K562 (cell line): ENCODE measurements around the gene FGF2. TPM values are rescaled to one million over a fixed set of nuclear protein-coding genes. Genes with fewer than 3 reads are reported as not detected.
A peak's percentile ranks its signal among the peaks of the same experiment; 100 is the strongest.

Experiments
- BDP1 ChIP-seq: IDR thresholded peaks from 3 replicates; pipeline ENCODE4 v1.6.1; 2011; ENCODE audit not compliant: insufficient read length, insufficient read depth
- BRD9 ChIP-seq: fragments of 450-650 bp; IDR thresholded peaks from 2 replicates; pipeline ENCODE4 v1.6.1; 2018; ENCODE audit warnings: low read depth; ENCODE audit not compliant: partially characterized antibody
- FOSL1 ChIP-seq: fragments of 200-800 bp; sonication (Bioruptor generic); conservative IDR thresholded peaks from 2 replicates; pipeline ENCODE4 v1.6.1; 2016; ENCODE audit warnings: missing genetic modification characterization, missing compliant biosample characterization
- GMEB1 ChIP-seq: fragments of 250-450 bp; sonication (Bioruptor Pico); IDR thresholded peaks from 2 replicates; pipeline ENCODE4 v1.4.0; 2020; ENCODE audit warnings: mild to moderate bottlenecking
- ID3 ChIP-seq, 2 experiments: fragments of 250-450 bp in 1 of 2; fragments of 450-650 bp in 1 of 2; sonication (Bioruptor Pico) in 1 of 2; IDR thresholded peaks; 2 replicates each; pipeline versions ENCODE4 v1.6.1 to v1.8.0; 2016 to 2021; ENCODE audit warnings: mild to moderate bottlenecking in 2 of 2, moderate library complexity in 2 of 2, missing compliant biosample characterization in 1 of 2, missing genetic modification characterization in 1 of 2
- KDM5B ChIP-seq: fragments of 200-600 bp; sonication (generic); IDR thresholded peaks from 2 replicates; pipeline ENCODE4 v1.6.1; 2012; ENCODE audit warnings: low read depth, mild to moderate bottlenecking, moderate library complexity, low read length, control low read depth, inconsistent platforms; ENCODE audit not compliant: insufficient replicate concordance
- PRMT5 ChIP-seq: sonication (generic); formaldehyde crosslinking; IDR thresholded peaks from 2 replicates; pipeline ENCODE4 v1.5.0; 2020; ENCODE audit warnings: missing genetic modification reagents
- RBM14 ChIP-seq: fragments of 200-400 bp; formaldehyde crosslinking; IDR thresholded peaks from 2 replicates; pipeline ENCODE4 v1.6.1; 2018; ENCODE audit warnings: low read depth, mild to moderate bottlenecking, low read length, moderate library complexity, borderline replicate concordance; ENCODE audit not compliant: insufficient read depth
- RNF2 ChIP-seq: sonication (generic); IDR thresholded peaks from 2 replicates; pipeline ENCODE4 v1.6.1; 2016
- SPI1 ChIP-seq: IDR thresholded peaks from 2 replicates; pipeline ENCODE4 v1.6.1; 2011; ENCODE audit warnings: low read depth, low read length, control low read depth, borderline replicate concordance
- YBX1 ChIP-seq: fragments of 450-650 bp; IDR thresholded peaks from 2 replicates; pipeline ENCODE4 v1.7.1; 2016; ENCODE audit warnings: mild to moderate bottlenecking
- ZNF174 ChIP-seq: fragments of 250-450 bp; sonication (Bioruptor Pico); IDR thresholded peaks from 2 replicates; pipeline ENCODE4 v1.4.0; 2020; ENCODE audit warnings: mild to moderate bottlenecking
- ZNF3 ChIP-seq: fragments of 250-450 bp; sonication (Bioruptor Pico); IDR thresholded peaks from 2 replicates; pipeline ENCODE4 v1.5.0; 2021; ENCODE audit warnings: mild to moderate bottlenecking, moderate library complexity
- ZNF609 ChIP-seq: sonication (generic); formaldehyde crosslinking; IDR thresholded peaks from 2 replicates; pipeline ENCODE4 v1.8.1; 2023; ENCODE audit warnings: missing genetic modification reagents, mild to moderate bottlenecking, borderline replicate concordance
- ZNF740 ChIP-seq, 3 experiments: fragments of 200-800 bp in 1 of 3; sonication (Bioruptor generic) in 1 of 3; sonication (generic) in 1 of 3; formaldehyde crosslinking in 1 of 3; IDR thresholded peaks; 2 replicates each; pipeline versions ENCODE4 v1.6.1 to v1.8.0; 2016 to 2022; ENCODE audit warnings: mild to moderate bottlenecking in 2 of 3, missing compliant biosample characterization in 2 of 3, missing genetic modification characterization in 2 of 3, missing genetic modification reagents in 1 of 3
- ZNF785 ChIP-seq: fragments of 250-450 bp; sonication (Bioruptor Pico); IDR thresholded peaks from 2 replicates; pipeline ENCODE4 v1.4.0; 2020; ENCODE audit warnings: mild to moderate bottlenecking
- polyA plus RNA-seq, 8 experiments: library from polyadenylated mRNA; depleted of rRNA in 4 of 8; stranded (reverse) in 5 of 8; unstranded in 3 of 8; fragments of >200 nt; fragmentation: Nextera tagmentation in 2 of 8; fragmentation: Illumina TruSeq in 1 of 8; extraction: Ambion mirVana in 2 of 8; extraction: Trizol in 1 of 8; gene quantifications; 2 replicates each; pipeline versions ENCODE4 v1.2.1 to v1.2.3, GENCODE V29; 2011 to 2014; ENCODE audit warnings: inconsistent platforms in 1 of 8, missing spikeins in 1 of 8
- total RNA-seq, 7 experiments: library from RNA; depleted of rRNA in 6 of 7; stranded (reverse); fragments of >200 nt in 6 of 7; fragmentation: Illumina TruSeq in 2 of 7; extraction: Trizol in 2 of 7; gene quantifications; 2 replicates each; pipeline versions ENCODE4 v1.2.1 to v1.2.3, GENCODE V29; 2011 to 2021; ENCODE audit warnings: low replicate concordance in 1 of 7

FGF2 gene
- total and polyA plus RNA-seq, 9 of the 15 experiments (the other 6 are each of a cell fraction or from before 2014, with no cell fraction given): 2.5 to 19.4 (median 9.2) TPM

- no peak for TF ChIP-seq ZNF609
- no peak for TF ChIP-seq ZNF3 (CRISPR knock-in tag)
- no peak for TF ChIP-seq FOSL1 (tag)
- peak; percentile 58 for TF ChIP-seq BRD9
- no peak for TF ChIP-seq GMEB1 (CRISPR knock-in tag)
- 0 out of 2 replicates have a peak, but pooled peaks have one; percentile 45 for TF ChIP-seq PRMT5 (CRISPR knock-in tag)
- peak; percentile 73; the same call in 1 of the 2 replicates for TF ChIP-seq SPI1
- no peak for TF ChIP-seq BDP1
- no peak for TF ChIP-seq ZNF740 (CRISPR knock-in tag; IDR thresholded peaks at IDR 0.05)
- TF ChIP-seq ZNF740 (tag; IDR thresholded peaks at IDR 0.05): no peak
- TF ChIP-seq ID3 (CRISPR knock-in tag; IDR thresholded peaks at IDR 0.05): no peak
- TF ChIP-seq ID3 (tag; IDR thresholded peaks at IDR 0.05): no peak
- no peak for TF ChIP-seq YBX1
- TF ChIP-seq KDM5B: peak; percentile 80
- no peak for TF ChIP-seq RBM14
- TF ChIP-seq RNF2: no peak
- no peak for TF ChIP-seq ZNF785
- 0 out of 2 replicates have a peak, but pooled peaks have one; percentile 20 for TF ChIP-seq ZNF174 (CRISPR knock-in tag)
Measured at GRCh38 chr4:122921971-122922876, 95.6 kb downstream of the FGF2 start, which contains the start of gene NUDT6 (continued).
